Kidney epithelial cell (primary cell): Measurements from ENCODE around the gene MAN1A2. TPM values are rescaled to one million over a fixed set of nuclear protein-coding genes. Genes with fewer than 3 reads are reported as not detected.
"Not testable (repeated sequence)": the region's sequence is repeated elsewhere in the genome, so short reads cannot be mapped to it uniquely, and the experiment has no call there.

Experiments used
- DNase-seq: peaks from one replicate; pipeline ENCODE4 v3.0.0-alpha.2; 2010; ENCODE audit warnings: low read depth
- H3K27me3 ChIP-seq: 2 replicates; pipeline ENCODE4 v1.6.0; 2011; ENCODE audit warnings: low read length; ENCODE audit not compliant: control insufficient read depth, insufficient read depth
- H3K36me3 ChIP-seq: 2 replicates; pipeline ENCODE4 v1.5.1; 2011; ENCODE audit warnings: low read length; ENCODE audit not compliant: control insufficient read depth, insufficient read depth
- H3K4me3 ChIP-seq: 2 replicates; pipeline ENCODE4 v1.5.1; 2011; ENCODE audit warnings: low read depth, mild to moderate bottlenecking, control low read depth, low read length
- total RNA-seq: library from RNA; depleted of rRNA; stranded (reverse); fragments of >200 nt; gene quantifications from 2 replicates; pipeline ENCODE4 v1.2.3, GENCODE V29; 2015
- TF ChIP-seq, protein P1 (sequence below): IDR thresholded peaks from 2 replicates; pipeline ENCODE4 v1.5.1; 2011; ENCODE audit warnings: mild to moderate bottlenecking, moderate library complexity, low read length, control low read depth, inconsistent platforms; ENCODE audit not compliant: insufficient read depth, poor library complexity, severe bottlenecking

The MAN1A2 gene
- total RNA-seq, 1 donor from 2014 or later = 22.0 TPM

DNA sequence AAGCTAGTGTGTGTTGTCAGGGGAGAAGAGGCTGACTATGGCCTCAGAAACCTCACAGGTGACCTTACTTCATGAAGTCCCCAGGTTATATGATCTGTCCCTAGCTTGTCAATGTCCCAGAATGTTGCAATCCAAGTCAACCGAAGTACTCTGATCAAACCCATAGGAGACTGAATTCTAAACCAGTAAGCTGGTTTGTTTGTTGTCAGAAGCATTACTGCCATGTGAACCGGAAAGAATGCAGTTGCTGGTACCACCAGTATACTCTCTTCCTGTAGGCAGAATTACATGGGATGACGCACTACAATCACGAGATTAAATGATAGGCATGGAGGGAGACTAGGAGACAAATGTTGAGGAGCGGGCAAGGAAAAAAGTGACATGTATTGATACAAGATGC lies 26.1 kb upstream of the MAN1A2 start:
- TF ChIP-seq, protein P1, sequence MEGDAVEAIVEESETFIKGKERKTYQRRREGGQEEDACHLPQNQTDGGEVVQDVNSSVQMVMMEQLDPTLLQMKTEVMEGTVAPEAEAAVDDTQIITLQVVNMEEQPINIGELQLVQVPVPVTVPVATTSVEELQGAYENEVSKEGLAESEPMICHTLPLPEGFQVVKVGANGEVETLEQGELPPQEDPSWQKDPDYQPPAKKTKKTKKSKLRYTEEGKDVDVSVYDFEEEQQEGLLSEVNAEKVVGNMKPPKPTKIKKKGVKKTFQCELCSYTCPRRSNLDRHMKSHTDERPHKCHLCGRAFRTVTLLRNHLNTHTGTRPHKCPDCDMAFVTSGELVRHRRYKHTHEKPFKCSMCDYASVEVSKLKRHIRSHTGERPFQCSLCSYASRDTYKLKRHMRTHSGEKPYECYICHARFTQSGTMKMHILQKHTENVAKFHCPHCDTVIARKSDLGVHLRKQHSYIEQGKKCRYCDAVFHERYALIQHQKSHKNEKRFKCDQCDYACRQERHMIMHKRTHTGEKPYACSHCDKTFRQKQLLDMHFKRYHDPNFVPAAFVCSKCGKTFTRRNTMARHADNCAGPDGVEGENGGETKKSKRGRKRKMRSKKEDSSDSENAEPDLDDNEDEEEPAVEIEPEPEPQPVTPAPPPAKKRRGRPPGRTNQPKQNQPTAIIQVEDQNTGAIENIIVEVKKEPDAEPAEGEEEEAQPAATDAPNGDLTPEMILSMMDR = no peak
- no peaks in the 10 kb centered on the region for H3K36me3 ChIP-seq
- H3K27me3 ChIP-seq = no peaks in the 10 kb centered on the region
- H3K4me3 ChIP-seq = no peak overlapping the region
- DNase-seq = no peak

DNA sequence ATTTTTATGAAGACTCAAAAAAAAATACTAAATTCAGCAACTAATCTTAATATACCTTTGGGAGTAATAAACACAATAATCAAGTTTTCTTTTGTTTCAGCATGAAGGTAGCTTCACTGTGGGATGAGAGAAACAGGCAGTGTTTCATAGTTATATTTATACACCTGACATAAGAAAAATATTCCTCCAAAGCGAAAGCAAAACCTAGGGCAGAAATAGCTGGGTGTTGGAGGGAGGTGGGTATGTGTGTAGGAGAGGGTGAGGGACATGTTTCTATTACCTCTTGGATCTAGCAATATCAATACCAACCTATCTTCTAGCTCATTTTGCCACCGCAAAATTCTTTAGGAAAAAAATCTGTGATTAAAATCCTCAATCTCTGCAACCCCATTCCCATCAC lies 24.9 kb upstream of the MAN1A2 start:
- no peaks in the 10 kb centered on the region for H3K36me3 ChIP-seq
- no peaks in the 10 kb centered on the region for H3K27me3 ChIP-seq
- TF ChIP-seq, protein P1 = no peak
- no peak overlapping the region for H3K4me3 ChIP-seq
- DNase-seq = no peak

DNA sequence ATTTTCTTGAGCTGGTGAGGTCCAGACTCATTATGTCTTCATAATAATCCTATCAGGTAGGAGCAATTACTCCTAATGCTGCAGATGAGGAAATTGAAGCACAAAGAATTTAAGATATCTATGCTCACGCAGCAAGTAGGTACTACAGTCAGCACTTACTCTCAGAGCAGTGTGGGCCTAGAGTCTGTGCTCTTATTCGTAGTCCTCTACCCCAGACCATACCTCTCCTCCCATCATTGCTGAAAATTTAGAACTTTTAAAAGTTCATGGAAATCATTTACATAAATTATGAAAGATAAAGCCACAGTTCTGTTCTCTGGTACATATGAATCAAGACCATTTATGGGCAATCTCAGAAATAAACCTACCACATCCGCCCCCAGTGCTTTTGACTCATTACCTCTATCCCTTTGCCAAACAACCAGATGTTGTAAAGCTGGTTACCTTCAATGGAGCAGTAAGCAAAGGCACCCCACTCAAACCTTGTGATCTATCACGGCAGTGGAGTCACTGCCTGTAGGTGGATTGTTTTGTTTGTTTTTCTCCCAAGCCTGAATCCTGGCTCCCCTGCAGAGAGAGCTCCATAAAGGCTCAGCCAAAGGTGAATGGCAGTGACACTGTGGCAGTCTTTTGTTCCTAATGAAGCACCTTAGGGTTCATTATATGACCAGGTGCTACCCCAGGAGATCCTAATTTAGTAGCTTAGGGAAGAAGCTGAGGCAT lies 20.9 kb upstream of the MAN1A2 start:
- Histone ChIP-seq H3K27me3 (no peaks in the 10 kb centered on the region), H3K36me3 (no peaks in the 10 kb centered on the region), H3K4me3 (no peak overlapping the region)
- TF ChIP-seq, protein P1 = no peak
- no peak for DNase-seq

DNA sequence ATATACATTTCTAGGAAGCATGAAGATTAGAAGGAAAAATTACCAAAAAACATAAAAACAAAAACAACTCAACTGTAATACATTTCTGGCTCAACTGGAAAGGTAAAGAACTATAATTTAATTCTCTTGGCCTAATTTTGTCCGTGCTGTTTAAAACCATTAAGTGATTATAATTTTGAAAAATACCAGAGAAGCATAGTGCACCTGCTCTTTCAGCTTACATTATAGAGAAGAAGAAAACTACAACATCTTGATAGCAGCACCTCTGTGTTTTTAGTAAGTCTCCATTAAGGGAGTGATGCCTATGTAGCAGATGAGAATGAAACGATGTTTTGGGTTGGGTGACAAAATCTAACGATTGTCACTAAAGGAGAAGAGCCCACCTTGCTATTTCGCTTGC lies 19.3 kb upstream of the MAN1A2 start:
- Histone ChIP-seq H3K4me3 (no peak overlapping the region), H3K27me3 (no peaks in the 10 kb centered on the region), H3K36me3 (no peaks in the 10 kb centered on the region)
- TF ChIP-seq, protein P1 = no peak
- no peak for DNase-seq

DNA sequence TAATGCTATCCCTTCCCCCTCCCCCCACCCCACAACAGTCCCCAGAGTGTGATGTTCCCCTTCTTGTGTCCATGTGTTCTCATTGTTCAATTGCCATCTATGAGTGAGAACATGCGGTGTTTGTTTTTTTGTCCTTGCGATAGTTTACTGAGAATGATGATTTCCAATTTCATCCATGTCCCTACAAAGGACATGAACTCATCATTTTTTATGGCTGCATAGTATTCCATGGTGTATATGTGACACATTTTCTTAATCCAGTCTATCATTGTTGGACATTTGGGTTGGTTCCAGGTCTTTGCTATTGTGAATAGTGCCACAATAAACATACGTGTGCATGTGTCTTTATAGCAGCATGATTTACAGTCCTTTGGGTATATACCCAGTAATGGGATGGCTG lies 14.6 kb upstream of the MAN1A2 start:
- H3K27me3 ChIP-seq, H3K4me3 ChIP-seq, DNase-seq, H3K36me3 ChIP-seq: not testable (repeated sequence)

DNA sequence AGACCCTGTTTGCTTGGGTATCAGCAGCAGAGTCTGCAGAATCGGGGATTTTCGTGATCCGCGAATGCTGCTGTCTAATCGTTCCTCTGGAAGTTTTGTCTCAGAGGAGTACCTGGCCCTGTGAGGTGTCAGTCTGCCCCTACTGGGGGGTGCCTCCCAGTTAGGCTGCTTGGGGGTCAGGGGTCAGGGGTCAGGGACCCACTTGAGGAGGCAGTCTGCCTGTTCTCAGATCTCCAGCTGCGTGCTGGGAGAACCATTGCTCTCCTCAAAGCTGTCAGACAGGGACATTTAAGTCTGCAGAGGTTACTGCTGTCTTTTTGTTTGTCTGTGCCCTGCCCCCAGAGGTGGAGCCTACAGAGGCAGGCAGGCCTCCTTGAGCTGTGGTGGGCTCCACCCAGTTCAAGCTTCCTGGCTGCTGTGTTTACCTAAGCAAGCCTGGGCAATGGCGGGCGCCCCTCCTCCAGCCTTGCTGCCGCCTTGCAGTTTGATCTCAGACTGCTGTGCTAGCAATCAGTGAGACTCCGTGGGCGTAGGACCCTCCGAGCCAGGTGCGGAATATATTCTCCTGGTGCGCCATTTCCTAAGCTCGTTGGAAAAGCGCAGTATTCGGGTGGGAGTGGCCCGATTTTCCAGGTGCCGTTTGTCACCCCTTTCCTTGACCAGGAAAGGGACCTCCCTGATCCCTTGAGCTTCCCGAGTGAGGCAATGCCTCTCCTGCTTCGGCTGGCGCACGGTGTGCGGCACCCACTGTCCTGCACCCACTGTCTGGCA lies 9.2 kb upstream of the MAN1A2 start:
- H3K4me3 ChIP-seq, DNase-seq, H3K36me3 ChIP-seq, H3K27me3 ChIP-seq: not testable (repeated sequence)

DNA sequence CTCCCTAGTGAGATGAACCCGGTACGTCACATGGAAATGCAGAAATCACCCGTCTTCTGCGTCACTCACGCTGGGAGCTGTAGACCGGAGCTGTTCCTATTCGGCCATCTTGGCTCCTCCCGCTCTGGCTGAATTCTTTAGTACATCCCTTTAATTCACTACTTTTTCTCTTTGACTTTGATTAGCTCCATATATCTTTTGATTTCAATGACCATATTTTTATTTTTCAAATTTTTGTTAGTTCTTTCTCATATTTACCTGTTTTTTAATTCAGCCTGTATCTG lies 8.7 kb upstream of the MAN1A2 start:
- not testable (repeated sequence) for DNase-seq, H3K36me3 ChIP-seq, H3K4me3 ChIP-seq, H3K27me3 ChIP-seq
